GM18858 (cell line): Measurements from ENCODE around the gene SVEP1.

ENCODE experiments used
- ATAC-seq: cut with Tn5 transposase; IDR thresholded peaks from one replicate; pipeline ENCODE4 v1.9.1; 2021; ENCODE audit not compliant: unreplicated experiment

Gene SVEP1

DNA sequence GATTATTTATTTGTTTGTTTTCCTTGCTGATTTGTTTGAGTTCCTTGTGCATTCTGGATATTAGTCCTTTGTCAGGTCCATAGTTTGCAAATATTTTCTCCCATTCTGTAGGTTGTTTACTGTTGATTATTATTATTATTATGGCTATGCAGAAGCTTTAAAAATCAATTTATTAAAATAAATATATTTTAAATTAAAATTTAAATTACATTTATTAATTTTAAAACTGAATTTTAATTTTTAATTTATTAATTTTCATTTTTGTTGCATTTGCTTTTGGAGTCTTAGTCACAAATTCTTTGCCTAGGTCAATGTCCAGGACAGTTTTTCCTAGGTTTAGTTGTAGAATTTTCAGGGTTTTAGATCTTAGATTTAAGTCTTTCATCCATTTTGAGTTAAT lies 50.9 kb downstream of the SVEP1 start:
- no peak for ATAC-seq

DNA sequence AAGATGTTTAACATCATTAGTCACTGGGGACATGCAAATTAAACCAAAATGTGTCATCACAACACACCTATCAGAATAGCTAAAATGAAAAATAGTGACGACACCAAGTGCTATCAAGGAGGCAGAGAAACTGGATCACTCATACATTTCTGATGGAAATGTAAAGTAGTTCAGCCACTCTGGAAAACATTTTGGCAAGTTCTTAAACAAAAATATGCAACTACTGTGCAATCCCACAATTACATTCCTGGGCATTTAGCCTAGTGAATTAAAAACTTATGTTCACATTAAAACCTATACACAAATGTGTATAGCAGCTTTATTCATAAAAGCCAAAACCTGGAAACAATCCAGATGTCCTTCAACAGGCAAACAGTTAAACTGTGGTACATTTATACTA lies 53.1 kb downstream of the SVEP1 start:
- no peak for ATAC-seq

DNA sequence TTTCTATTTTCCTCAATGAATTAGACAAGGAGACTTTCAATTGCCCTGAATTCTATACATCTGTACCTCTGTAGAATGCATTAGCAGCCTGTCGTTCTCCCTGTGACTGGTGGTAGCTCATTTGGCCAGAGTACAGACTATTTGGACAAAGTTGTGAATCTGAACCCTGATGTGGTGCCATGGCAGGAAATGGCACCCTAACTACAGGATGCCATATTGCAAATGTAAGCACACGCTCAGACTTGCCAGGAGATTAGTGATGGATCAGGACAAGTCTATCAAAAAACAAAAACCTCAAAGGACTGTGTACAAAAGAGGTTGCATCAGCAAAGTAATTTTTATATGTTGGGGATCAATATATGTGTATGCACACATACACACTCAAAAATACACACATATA lies 58.3 kb downstream of the SVEP1 start:
- no peak for ATAC-seq

DNA sequence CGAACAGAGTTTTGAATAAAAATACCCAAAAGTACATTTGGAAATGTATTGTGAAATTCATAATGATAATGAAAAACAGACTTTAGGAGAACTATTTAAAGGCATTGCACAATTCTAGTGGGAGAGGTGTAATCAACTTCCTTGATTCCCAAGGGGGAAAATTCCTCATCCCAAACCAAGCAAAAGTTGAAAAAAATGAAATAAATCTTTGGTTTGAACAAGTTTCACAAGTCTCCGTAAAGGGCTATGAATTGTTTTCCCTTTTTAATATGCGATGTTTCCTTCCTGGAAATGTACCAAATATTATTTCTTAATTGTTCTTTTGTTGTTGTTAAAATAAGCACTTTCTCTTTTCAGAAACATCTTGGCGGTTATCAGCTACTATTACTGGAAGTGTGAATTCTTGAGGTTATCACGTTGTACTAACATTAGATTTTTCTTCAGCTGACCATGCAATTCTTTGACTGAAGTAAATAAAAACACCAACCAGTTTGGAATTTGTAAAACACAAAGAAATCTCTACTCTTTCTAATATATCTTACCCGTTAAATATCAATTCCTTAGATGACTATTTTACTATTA lies 59.3 kb downstream of the SVEP1 start:
- no peak for ATAC-seq

DNA sequence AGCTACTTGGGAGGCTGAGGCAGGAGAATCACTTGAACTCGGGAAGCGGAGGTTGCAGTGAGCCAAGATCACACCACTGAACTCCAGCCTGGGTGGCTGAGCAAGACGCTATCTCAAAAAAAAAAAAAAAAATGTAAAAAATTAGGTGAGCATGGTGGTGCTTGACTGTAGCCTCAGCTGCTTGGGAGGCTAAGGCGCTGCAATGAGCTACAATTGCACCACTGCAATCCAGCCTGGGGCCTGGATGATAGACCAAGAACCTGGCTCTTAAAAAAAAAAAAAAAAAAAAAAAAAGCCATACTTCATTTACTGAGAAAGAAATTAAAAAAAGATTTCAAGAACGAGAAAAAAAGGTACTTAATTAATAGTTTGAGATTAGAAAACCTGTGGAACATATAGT lies 62.1 kb downstream of the SVEP1 start:
- no peak for ATAC-seq

DNA sequence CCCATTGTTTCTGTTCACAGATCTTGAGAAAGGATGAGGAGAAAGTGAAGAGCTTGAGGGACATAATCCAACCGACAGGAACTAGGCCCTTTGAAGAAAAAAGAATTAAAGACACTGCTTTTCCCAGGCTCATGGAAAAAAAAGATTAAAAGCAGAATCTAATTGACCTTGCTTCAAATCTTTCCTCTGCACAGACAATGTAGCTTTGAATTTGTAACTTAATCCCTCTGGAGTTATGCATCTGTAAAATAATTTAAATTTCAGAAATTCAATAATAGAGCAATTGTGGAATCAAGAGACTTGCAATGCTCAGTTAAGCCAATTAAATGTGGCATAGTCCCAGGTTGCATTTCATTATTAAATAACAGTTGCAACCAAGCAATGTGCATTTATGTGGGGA lies 64.6 kb downstream of the SVEP1 start:
- no peak for ATAC-seq

DNA sequence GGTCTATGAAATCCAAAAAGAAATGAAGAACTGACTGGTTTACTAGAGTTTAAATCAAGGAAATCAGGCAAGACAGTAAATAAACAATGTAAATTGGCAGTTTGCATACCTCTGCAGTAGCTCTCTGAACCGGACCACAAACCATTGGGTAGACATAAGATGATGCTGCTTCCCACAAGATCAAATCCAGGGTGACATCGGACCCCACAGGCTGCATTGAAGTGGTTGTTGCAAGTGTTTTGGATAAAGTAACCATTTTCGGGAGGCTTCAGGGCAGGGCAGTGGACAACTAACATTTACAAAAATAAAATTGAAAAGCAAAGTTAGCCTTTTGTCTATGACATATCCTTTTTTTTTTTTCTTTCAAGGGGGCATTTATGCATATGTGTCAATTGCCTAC lies 66.7 kb downstream of the SVEP1 start:
- no peak for ATAC-seq

DNA sequence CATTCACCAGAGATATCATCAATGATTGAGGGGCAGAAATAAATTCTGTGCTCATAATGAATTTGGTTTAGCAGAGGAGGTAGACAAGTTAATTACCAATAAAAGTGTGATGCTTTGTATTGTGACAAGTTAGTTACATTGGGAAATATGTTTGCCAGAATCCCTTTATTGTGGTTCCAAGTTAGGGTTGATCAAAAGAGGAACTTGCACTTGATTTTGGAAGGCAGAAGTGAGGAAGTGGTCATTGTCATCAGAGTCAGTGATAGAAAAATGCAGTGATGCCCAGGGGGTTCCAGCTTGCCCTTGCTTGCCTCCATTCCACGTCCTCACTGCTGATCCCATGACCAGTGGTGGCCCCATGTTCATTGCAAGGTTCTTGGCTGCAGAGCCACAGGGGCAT lies 69.7 kb downstream of the SVEP1 start:
- no peak for ATAC-seq

DNA sequence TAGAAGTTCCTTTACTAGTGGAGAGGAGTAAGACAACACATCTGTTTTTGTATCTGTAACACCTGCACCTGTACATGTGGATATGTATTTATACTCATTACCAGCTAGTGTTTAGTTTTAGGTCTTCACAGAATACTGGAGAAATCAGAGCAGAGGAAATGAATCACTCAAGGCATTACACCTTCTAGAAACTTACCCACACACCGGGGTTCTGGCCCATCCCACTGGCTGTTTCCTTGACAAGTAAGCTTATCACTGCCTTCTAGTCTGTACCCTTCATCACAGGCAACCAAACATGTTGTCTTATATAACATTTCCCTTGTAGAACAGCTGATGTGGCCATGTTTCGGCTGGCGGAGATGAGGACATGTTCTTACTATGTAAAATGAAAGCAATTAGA lies 76.7 kb downstream of the SVEP1 start:
- ATAC-seq = no peak

DNA sequence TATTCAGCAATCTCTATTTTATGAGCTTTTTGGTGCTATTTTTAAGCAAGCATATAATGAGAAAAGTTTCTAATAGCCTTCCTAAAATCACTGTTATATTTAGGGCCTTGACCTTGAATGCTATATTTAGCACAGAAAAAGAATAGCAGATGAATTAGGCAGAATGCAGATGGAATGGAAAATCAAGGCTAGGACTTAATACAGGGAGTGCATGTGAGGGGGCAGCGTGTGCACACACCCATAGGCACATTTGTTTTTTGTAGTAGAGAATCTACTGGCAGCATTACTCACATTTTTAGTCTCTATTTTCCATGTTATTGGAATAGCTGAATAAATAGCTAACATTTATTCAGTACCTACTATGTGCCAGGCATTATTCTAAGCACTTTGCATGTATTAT lies 79.9 kb downstream of the SVEP1 start:
- ATAC-seq = no peak

DNA sequence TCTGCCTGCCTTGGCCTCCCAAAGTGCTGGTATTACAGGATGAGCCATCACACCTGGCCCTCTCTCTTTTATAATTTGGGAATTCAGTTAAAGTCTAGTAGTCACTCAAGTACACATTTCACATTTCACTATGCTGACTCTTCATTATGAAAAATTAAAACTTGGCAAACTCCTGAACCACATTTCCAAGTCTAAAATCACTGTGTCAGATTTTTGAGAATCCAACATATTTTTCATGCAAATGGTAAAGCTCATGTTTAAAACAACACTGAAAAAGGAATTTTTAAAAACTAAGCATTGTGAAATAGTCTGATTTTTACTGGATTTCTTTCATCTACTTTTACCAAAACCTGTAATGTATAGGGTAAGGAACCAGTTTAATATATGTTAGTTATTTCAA lies 92.3 kb downstream of the SVEP1 start:
- no peak for ATAC-seq

DNA sequence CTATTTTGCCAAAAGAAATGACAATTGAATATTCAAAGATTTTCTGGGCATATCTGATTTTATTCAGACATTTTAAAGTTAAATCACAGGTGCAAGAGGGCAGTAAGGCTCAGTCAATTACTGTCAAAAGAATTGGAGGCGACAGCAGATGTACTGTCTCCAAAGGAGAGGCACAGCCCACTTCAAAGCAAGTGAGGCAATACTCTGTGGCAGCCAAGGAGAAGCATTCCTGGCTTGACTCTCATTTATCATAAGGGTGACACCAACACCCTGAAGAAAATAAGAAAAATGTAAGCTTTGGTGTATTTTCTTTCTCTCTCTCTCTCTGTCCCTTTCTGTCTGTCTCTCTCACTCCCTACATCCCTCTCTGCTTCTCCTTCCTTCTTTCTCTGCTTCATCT lies 93.3 kb downstream of the SVEP1 start:
- no peak for ATAC-seq

DNA sequence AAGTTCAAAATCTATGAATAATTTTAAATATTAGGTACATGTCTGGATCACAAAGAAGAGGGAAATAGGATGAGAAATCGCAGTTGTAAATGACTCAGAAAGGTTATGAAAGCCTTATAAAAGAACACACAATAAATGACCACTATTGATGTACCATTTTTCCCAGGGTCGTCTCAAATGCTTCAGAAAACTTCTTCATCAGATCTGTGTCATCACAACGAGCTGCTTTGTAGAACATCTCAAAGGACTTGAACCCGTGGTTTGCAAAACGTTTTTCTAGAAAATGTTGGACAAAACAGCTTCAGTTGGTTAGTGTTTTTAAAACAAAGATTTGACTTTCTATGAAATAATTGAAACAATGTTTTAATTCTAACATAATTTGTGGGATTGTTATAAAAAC lies 100.1 kb downstream of the SVEP1 start:
- ATAC-seq = no peak

DNA sequence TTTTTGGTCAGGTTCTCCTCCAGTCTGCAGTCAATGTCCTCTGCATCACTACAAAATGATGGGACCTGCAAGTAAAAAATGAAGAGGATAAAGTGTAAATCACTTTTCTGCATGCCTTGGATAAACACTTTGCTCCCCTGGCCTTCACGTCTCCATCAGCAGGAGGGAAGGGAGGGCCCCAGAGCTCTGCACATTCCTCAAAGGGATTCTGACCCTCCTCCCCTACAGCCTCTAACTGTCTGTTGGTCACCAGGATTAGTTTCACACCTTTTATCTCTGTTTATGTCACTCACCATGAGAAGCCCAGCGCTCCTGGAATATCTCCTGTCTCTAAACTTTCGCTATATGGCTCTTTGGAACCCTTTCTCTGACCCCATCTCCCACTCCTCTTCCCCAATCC lies 103.3 kb downstream of the SVEP1 start:
- no peak for ATAC-seq

DNA sequence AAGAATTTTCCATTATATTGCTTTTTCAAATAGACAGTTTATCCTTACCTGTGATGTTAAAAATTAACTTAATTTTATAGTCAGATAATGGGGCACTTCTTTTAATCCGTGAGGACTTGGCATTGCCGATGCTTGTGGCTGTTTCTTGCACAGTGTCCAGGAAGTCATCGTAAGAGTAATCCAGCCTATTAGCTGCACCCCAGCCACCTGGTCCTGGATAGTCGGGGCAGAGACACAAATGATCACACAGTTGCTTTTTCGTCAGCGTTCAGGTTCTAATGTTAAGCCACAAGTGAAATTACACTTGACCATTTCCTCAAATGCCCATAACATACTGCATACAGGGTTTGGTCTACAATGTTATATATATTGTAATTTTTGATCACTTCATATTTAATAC lies 107.4 kb downstream of the SVEP1 start:
- no peak for ATAC-seq

DNA sequence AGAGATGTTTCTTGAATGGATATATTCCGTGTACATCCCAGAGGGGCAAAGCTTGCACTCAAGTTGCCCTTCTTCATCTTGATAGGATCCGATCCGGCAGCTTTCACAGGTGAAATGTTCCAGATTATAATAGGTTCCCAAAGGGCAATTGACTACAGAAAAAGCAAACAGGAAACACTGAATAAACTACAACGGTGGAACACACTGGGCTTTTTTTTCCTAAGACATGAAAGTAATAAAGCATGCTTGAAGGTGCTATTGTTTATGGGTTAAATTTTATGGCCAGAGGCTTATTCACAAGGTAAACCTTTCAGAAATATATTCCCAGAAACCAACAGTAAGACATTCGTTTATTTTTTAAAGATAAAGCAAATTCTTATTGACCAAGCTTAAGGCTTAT lies 110.6 kb downstream of the SVEP1 start:
- no peak for ATAC-seq

DNA sequence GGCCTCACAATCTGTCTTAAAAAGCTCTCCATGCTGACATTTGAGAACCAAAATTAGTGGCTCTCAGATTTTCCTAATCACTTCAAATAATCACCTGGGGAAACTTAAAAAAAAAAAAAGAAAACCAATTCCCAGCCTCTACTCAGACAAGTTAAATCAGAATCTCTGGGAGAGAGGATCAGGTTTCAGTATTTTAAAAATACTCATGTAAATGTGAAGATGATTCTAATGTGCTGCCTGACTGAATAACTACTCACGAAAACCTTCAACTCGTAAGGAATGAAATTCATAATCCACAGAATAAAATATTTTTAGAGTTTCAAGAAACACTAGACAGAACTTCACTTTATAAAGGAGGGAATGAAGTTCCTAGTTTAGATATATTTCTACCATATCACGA lies 114.4 kb downstream of the SVEP1 start:
- no peak for ATAC-seq

DNA sequence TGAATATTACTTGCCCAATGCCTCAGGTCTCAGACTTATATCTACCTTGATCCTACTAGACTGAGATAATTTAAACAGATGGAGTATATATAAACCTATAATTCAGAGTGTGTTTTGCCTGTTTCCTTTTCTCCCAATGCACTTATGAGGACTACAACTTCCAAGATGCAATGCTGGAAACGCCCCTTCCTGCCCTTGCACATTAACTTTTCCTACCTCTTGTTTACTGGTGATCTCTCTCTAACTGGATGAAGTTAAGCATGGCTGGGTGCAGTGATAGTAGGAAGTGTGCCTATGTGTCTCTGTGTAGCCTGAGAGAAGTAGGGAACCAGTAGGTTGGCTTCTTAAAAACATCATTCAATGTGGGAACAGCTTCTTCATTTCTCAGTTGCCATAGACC lies 115.2 kb downstream of the SVEP1 start:
- no peak for ATAC-seq

DNA sequence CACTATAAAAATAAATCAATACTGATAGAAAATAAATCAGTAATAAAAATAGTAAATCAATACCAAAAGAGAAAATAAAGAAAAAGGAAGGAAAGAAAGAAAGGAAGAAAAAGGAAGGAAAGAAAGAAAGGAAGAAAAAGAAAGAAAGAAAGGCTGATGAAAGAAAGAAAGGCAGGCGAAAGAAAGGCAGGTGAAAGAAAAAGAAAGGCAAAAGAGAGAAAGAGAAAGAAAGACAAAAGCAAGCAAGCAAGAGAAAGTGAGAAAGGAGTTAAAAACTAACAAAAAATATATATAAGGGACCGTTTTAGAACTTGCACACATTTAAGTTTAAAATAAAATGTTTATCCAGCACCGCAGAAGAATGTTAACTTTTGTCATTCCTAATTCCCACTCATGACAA lies 116.0 kb downstream of the SVEP1 start:
- no peak for ATAC-seq

DNA sequence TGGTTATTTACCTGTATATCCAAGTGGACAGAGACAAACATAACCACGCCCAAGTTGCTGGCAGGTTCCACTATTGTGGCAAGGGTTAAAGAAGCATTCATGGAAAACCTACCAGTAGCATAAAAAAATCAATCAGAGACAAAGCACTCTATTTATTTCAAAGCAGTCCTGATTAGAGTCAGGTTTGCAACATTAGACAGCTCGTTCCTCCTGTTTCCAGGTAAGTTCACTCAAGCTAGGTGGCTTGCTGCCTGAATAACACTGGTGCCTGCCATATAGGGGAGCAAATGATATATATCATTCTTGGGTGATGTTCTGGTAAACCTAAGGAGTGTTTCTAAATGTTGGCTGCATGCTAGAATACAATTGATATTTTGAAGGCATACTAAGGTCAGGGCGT lies 122.3 kb downstream of the SVEP1 start:
- no peak for ATAC-seq

DNA sequence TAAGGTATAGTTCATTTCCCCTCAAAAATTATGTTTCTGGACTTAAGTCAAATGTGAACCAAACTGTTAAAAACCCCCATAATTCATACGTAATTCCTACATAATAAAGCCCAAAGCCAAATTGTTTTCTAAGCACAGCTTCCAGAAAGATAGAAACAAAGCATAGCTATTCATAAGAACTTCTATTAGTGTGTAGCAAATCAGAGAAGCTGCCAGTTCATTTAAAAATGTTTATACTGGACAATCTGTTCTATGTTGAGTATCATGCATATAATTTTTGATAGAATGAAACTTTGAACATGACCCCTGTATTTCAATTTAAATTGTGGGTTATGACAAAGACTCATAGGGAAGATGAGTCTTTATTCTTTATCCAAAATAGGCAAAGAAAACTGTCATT lies 122.9 kb downstream of the SVEP1 start:
- no peak for ATAC-seq

DNA sequence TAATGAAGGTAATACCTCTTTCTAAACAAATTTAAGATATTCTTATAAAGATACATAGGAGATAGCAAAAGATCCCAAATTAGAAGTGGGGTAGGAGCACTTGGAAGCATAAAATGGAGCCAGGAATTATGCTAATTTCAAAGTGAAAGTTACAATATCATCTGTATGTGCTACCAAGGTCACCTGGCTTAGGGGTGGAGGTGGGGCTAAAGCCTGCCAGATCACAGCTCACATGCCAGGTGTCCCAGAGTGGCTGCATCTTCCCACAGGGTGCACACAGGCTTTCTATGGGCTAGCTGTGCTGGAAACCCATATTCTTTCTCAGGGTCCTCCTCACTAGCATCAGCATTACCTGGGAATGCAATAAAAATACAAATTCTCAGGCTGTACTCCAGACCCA lies 123.7 kb downstream of the SVEP1 start:
- ATAC-seq = no peak

DNA sequence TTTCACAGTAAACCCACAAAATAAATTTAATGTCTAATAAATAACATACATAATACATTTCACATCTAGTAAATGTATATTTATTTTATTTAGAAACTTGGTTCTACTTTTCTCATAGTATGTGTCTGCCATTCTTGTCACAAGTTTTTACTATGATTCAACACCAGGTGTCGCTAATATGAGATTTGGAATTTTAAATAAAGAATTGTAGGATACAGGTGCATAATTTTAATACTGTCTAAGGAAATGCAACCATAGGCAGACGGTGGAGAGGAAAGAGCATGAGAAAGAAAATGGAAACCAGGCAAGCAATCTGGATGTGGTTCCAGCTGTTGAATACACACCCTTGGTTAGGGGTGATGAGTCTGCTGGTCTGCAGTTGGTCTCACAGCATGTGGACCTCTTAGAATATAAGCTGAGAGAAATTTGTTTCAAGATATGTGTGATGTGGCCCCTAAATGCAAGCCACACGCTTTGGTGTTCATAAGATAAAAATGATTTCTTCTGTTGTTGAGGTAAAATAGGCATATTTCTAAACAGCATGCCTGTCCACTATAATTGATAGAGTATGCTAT lies 127.2 kb downstream of the SVEP1 start:
- ATAC-seq = no peak

DNA sequence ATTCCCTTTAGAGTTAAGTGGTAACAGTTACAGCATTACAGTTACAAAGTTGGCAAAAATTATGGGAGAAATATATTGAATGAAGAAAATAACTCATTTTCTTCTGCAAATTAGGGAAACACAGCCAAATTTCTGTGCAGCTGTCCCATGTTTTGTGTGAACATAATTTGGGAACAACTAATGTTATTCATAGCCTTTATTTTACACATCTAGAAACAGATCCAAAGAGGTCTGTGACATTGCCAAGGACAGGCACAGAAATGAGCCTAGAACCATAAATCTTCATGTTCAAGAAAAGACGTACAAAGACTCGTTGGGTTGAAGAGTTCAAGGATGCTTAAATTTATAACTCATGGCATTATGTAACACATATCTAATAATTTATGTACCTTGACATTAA lies 127.8 kb downstream of the SVEP1 start:
- no peak for ATAC-seq
